ENCODE results near the gene THUMPD3.

THUMPD3 gene

GRCh38 chr3:9340472-9340902, 22.4 kb upstream of the THUMPD3 start:
- no peak overlapping the region for H3K4me3 ChIP-seq (ENCODE audit: low read depth, low read length)
- no peak for TF ChIP-seq POLR2A (IDR thresholded peaks at IDR 0.05; ENCODE audit: extremely low read depth, insufficient read length)
- no peak for DNase-seq (ENCODE audit: low read depth)

- no peak overlapping the region for H3K4me3 ChIP-seq (ENCODE audit: low read depth, low read length)
- DNase-seq (ENCODE audit: low read depth), result no peak
- TF ChIP-seq, protein P1, sequence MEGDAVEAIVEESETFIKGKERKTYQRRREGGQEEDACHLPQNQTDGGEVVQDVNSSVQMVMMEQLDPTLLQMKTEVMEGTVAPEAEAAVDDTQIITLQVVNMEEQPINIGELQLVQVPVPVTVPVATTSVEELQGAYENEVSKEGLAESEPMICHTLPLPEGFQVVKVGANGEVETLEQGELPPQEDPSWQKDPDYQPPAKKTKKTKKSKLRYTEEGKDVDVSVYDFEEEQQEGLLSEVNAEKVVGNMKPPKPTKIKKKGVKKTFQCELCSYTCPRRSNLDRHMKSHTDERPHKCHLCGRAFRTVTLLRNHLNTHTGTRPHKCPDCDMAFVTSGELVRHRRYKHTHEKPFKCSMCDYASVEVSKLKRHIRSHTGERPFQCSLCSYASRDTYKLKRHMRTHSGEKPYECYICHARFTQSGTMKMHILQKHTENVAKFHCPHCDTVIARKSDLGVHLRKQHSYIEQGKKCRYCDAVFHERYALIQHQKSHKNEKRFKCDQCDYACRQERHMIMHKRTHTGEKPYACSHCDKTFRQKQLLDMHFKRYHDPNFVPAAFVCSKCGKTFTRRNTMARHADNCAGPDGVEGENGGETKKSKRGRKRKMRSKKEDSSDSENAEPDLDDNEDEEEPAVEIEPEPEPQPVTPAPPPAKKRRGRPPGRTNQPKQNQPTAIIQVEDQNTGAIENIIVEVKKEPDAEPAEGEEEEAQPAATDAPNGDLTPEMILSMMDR (IDR thresholded peaks at IDR 0.05; ENCODE audit: low read depth, low read length), result no peak
- TF ChIP-seq MAX (IDR thresholded peaks at IDR 0.05; ENCODE audit: low read depth, low read length) (no peak), POLR2A (IDR thresholded peaks at IDR 0.05; ENCODE audit: extremely low read depth, insufficient read length) (no peak), MYC (IDR thresholded peaks at IDR 0.05; ENCODE audit: low read depth, low read length) (no peak)
These were observed 20.2 kb upstream of the THUMPD3 start for GRCh38 chr3:9342696-9343095.

DNA sequence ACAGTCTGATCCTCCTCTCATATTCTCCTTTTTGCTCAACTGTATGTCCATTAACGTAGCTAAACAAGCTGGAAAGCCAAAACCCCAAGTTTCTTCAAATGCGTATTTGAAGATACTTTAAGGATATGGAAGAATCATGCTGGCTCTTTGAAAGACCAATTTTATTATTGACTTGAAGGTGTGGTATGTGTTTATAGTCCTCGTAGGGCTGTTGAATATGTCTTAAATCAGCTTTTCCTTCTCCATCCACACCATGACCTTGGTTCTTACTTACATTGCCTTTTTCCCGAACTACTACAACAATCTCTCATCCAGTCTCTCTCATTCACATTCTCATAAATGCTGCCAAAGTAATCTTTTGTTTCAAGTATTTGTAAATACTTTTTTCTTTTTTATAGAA, 19.7 kb upstream of the THUMPD3 start:
- TF ChIP-seq, protein P1 (IDR thresholded peaks at IDR 0.05; ENCODE audit: low read depth, low read length), result no peak
- no peak for TF ChIP-seq MAX (IDR thresholded peaks at IDR 0.05; ENCODE audit: low read depth, low read length)
- TF ChIP-seq MYC (IDR thresholded peaks at IDR 0.05; ENCODE audit: low read depth, low read length), result no peak
- TF ChIP-seq POLR2A (IDR thresholded peaks at IDR 0.05; ENCODE audit: extremely low read depth, insufficient read length), result no peak
- H3K4me3 ChIP-seq (ENCODE audit: low read depth, low read length), result no peak overlapping the region
- no peak for DNase-seq (ENCODE audit: low read depth)

GRCh38 chr3:9345041-9345440, 17.8 kb upstream of the THUMPD3 start:
- no peak overlapping the region for H3K4me3 ChIP-seq (ENCODE audit: low read depth, low read length)
- DNase-seq (ENCODE audit: low read depth), result no peak

GRCh38 chr3:9346141-9346540, 16.7 kb upstream of the THUMPD3 start:
- no peak overlapping the region for H3K4me3 ChIP-seq (ENCODE audit: low read depth, low read length)
- TF ChIP-seq, protein P1 (IDR thresholded peaks at IDR 0.05; ENCODE audit: low read depth, low read length), result no peak
- TF ChIP-seq POLR2A (IDR thresholded peaks at IDR 0.05; ENCODE audit: extremely low read depth, insufficient read length) (no peak), MYC (IDR thresholded peaks at IDR 0.05; ENCODE audit: low read depth, low read length) (no peak), MAX (IDR thresholded peaks at IDR 0.05; ENCODE audit: low read depth, low read length) (no peak)
- no peak for DNase-seq (ENCODE audit: low read depth)

More at GRCh38 chr3:9345041-9345440, 17.8 kb upstream of the THUMPD3 start:
- TF ChIP-seq MAX (IDR thresholded peaks at IDR 0.05; ENCODE audit: low read depth, low read length), result no peak
- no peak for TF ChIP-seq POLR2A (IDR thresholded peaks at IDR 0.05; ENCODE audit: extremely low read depth, insufficient read length)
- TF ChIP-seq MYC (IDR thresholded peaks at IDR 0.05; ENCODE audit: low read depth, low read length), result no peak
- TF ChIP-seq, protein P1 (IDR thresholded peaks at IDR 0.05; ENCODE audit: low read depth, low read length), result no peak

DNA sequence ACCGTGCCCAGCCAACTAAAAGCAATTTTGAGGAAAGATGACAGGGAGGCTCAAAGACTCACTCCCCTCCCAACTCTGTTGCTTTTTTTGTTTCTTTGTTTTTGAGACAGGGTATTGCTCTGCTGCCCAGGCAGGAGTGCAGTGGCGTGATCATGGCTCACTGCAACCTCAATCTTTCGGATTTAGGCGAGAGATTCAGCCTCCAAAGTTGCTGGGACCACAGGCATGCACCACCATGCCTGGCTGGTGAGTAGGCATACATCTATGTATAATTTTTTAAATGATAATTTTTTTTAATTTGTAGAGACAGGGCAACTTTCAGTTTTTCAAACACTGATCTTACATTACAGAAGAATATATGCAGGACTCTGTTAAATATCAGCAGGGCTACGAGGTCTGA, 15.8 kb upstream of the THUMPD3 start:
- TF ChIP-seq MYC (IDR thresholded peaks at IDR 0.05; ENCODE audit: low read depth, low read length) (no peak), POLR2A (IDR thresholded peaks at IDR 0.05; ENCODE audit: extremely low read depth, insufficient read length) (no peak), MAX (IDR thresholded peaks at IDR 0.05; ENCODE audit: low read depth, low read length) (no peak)
- TF ChIP-seq, protein P1 (IDR thresholded peaks at IDR 0.05; ENCODE audit: low read depth, low read length), result no peak
- H3K4me3 ChIP-seq (ENCODE audit: low read depth, low read length), result no peak overlapping the region
- DNase-seq (ENCODE audit: low read depth), result no peak
